ENCODE results near the gene CFAP99. TPM values are rescaled to one million over a fixed set of nuclear protein-coding genes. Genes with fewer than 3 reads are reported as not detected.

Gene CFAP99
- total and polyA plus RNA-seq, 2 of the 4 experiments (the other 2 are of a cell fraction): not detected

DNA sequence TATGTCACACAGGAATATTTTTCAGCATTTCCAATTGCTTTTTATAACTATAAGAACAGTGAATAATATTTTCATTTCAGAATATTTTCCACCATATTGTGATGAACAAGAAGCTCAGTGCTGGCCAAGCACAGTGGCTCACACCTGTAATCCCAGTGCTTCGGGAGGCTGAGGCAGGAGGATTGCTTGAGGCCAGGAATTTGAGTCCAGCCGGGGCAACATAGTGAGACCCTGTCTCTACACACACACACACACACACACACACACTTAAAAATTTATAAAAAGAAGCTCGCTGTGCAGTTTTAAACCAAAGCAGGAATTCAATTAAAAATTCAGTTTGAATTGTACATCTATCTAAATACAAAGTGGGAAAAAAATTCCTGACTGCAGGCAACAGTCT lies 3.5 kb upstream of the CFAP99 start:
- H2BK5ac ChIP-seq (ENCODE audit: low read depth, low read length, poor library complexity, severe bottlenecking): no peak overlapping the region
- H3K4me2 ChIP-seq (ENCODE audit: low read depth, low read length): no peak overlapping the region
- ATAC-seq (ENCODE audit: low read depth): no peak
- H2AK5ac ChIP-seq (ENCODE audit: low read depth, low read length): no peak overlapping the region
- H3K18ac ChIP-seq (ENCODE audit: low read depth, low read length): no peak overlapping the region
- in situ Hi-C loops (cut with MboI; ENCODE audit: low sequenced_read_pairs) (no loop called here), dilution Hi-C loops (cut with HindIII; ENCODE audit: low sequenced_read_pairs, unreplicated experiment) (no loop called here), intact Hi-C loops (cut with micrococcal nuclease) (loop anchor here (10.0 kb wide), 1 partner anchor 150 kb away; the partner anchor contains the start of gene MXD4)
- H2BK20ac ChIP-seq (ENCODE audit: low read depth, low read length): no peak overlapping the region
- no peak overlapping the region for H3K27ac ChIP-seq (ENCODE audit: insufficient read depth, low read length)
- H3K4me3 ChIP-seq (ENCODE audit: insufficient read depth, low read depth, low read length): no peak overlapping the region
- peaks cover 14% of the 10 kb centered on the region for H3K9me1 ChIP-seq (ENCODE audit: insufficient read depth, low read length)
- no CpG with 5 or more reads among the region's 3 CpGs for WGBS, 2 experiments (ENCODE audit: extremely low coverage in 2 of 2, insufficient read length in 1 of 2)
- H4K91ac ChIP-seq (ENCODE audit: insufficient read depth, low read depth, low read length): no peak overlapping the region
- no peaks in the 10 kb centered on the region for H3K9me3 ChIP-seq (ENCODE audit: control insufficient read depth, insufficient read depth, low read length)
- CTCF ChIA-PET: interaction anchor here (0.6 to 1.3 kb wide), 2 partner anchors 22 to 65 kb away, joined by 3 to 5 read pairs; no protein-coding TSS in a partner anchor
- H3K4ac ChIP-seq (ENCODE audit: low read depth, low read length): no peak overlapping the region
- H3K56ac ChIP-seq (ENCODE audit: extremely low read depth, insufficient read depth, low read length): no peak overlapping the region
- H2BK15ac ChIP-seq (ENCODE audit: low read depth, low read length): no peak overlapping the region
- H4K5ac ChIP-seq (ENCODE audit: low read depth, low read length): no peak overlapping the region
- peaks cover 0 to 3% of the 10 kb centered on the region in 2 experiments; a peak in 1 of 4 replicates for H3K79me1 ChIP-seq (ENCODE audit: low read depth in 1 of 2, low read length in 2 of 2)
- POLR2A ChIA-PET (ENCODE audit: unreplicated experiment): no interaction called here
- TF ChIP-seq, protein P1, sequence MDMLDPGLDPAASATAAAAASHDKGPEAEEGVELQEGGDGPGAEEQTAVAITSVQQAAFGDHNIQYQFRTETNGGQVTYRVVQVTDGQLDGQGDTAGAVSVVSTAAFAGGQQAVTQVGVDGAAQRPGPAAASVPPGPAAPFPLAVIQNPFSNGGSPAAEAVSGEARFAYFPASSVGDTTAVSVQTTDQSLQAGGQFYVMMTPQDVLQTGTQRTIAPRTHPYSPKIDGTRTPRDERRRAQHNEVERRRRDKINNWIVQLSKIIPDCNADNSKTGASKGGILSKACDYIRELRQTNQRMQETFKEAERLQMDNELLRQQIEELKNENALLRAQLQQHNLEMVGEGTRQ (IDR thresholded peaks at IDR 0.05; ENCODE audit: low read depth, low read length): no peak
- no peak for TF ChIP-seq RCOR1 (IDR thresholded peaks at IDR 0.05; ENCODE audit: insufficient replicate concordance, low read length)
- TF ChIP-seq MAZ (IDR thresholded peaks at IDR 0.05; ENCODE audit: borderline replicate concordance, low read depth, low read length): no peak
- TF ChIP-seq MAFK (IDR thresholded peaks at IDR 0.05; ENCODE audit: low read depth, low read length): no peak
- no peak for TF ChIP-seq CEBPB (IDR thresholded peaks at IDR 0.05; ENCODE audit: low read depth, low read length)
- no peak for TF ChIP-seq POLR2A (IDR thresholded peaks at IDR 0.05; ENCODE audit: low read depth, low read length)
- no TSS peak for BruUV-seq (replicated peaks)
- H2BK120ac ChIP-seq (ENCODE audit: low read depth, low read length): no peak overlapping the region
- H2AFZ ChIP-seq (replicated peaks; ENCODE audit: low read length, poor library complexity): no peak overlapping the region
- no peaks in the 10 kb centered on the region for H3K36me3 ChIP-seq (ENCODE audit: control insufficient read depth, insufficient read depth, low read length)
- no peak overlapping the region for H3K23ac ChIP-seq (ENCODE audit: low read depth, low read length)
- H3K9ac ChIP-seq (ENCODE audit: low read depth, low read length): no peak overlapping the region
- H3K14ac ChIP-seq (replicated peaks; ENCODE audit: low read depth, low read length): no peak overlapping the region
- H3K4me1 ChIP-seq (ENCODE audit: control insufficient read depth, insufficient read depth, low read length): peaks cover 17% of the 10 kb centered on the region
- H4K8ac ChIP-seq (ENCODE audit: low read depth in 2 of 2, low read length in 2 of 2): no peak overlapping the region
- DNase-seq: no peak
- H4K20me1 ChIP-seq (ENCODE audit: insufficient read depth, low read length): no peaks in the 10 kb centered on the region
- no peak overlapping the region for H2AK9ac ChIP-seq (replicated peaks; ENCODE audit: low read depth, low read length, poor library complexity)
- H3K27me3 ChIP-seq (ENCODE audit: control insufficient read depth, insufficient read depth, low read length): peaks cover 43% of the 10 kb centered on the region

Data from IMR-90 (cell line).